ENCODE measurements around the gene TJP1. TPM values are rescaled to one million over a fixed set of nuclear protein-coding genes. Genes with fewer than 3 reads are reported as not detected.
A peak's percentile ranks its signal among the peaks of the same experiment; 100 is the strongest.

Gene TJP1
- total RNA-seq, 1 experiment from 2014 or later = 181 TPM

DNA sequence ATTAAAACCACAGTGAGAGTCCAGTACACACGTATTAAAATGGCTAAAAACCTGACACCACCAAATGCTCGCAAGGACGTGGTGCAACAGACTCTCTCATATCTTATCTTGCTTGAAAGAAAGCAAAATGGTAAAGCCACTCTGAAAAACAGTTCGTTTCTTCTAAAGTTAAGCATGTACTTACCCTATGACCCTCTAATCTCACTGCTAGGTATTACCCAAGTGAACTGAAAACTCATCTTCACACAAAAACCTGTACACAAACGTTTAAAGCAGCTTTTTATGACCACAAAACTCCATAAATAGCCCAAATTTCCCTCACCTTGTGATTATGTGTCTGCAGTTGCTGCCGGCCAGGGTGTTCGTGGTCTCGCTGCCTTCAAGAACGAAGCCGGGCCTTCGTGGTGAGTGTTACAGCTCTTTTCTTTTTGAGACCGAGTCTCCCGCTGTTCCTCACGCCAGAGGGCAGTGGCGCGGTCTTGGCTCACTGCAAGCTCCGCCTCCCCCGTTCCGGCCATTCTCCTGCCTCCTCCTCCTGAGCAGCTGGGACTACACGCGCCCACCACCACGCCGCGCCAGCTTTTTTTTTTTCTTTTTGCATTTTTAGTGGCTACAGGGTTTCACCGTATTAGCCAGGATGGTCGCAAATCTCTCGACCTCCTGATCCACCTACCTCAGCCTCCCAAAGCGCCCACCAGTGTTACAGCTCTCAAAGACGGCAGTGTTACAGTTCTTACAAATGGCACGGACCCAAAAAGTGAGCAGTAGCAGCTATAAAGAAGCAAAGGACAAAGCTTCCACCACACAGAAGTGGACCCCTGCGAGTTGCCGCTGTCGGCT, 165.4 kb downstream of the TJP1 start:
- intact Hi-C loops (cut with micrococcal nuclease; ENCODE audit: unreplicated experiment) = no loop called here
- no peak overlapping the region for H3K27ac Mint-ChIP-seq (ENCODE audit: unreplicated experiment)
- no peaks in the 10 kb centered on the region for H3K36me3 Mint-ChIP-seq (ENCODE audit: insufficient read depth, unreplicated experiment)
- TF ChIP-seq, protein P1, sequence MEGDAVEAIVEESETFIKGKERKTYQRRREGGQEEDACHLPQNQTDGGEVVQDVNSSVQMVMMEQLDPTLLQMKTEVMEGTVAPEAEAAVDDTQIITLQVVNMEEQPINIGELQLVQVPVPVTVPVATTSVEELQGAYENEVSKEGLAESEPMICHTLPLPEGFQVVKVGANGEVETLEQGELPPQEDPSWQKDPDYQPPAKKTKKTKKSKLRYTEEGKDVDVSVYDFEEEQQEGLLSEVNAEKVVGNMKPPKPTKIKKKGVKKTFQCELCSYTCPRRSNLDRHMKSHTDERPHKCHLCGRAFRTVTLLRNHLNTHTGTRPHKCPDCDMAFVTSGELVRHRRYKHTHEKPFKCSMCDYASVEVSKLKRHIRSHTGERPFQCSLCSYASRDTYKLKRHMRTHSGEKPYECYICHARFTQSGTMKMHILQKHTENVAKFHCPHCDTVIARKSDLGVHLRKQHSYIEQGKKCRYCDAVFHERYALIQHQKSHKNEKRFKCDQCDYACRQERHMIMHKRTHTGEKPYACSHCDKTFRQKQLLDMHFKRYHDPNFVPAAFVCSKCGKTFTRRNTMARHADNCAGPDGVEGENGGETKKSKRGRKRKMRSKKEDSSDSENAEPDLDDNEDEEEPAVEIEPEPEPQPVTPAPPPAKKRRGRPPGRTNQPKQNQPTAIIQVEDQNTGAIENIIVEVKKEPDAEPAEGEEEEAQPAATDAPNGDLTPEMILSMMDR (IDR thresholded peaks at IDR 0.05; ENCODE audit: insufficient read depth in 1 of 2, low read depth in 1 of 2, low read length in 1 of 2, severe bottlenecking in 1 of 2, unreplicated experiment in 1 of 2) = peak; percentile 12 to 47
- DNase-seq = peak; percentile 78 to 80
- H3K27me3 ChIP-seq (replicated peaks; ENCODE audit: control insufficient read depth, insufficient read depth, low read length) = no peaks in the 10 kb centered on the region
- H3K4me3 Mint-ChIP-seq (ENCODE audit: unreplicated experiment) = peak overlapping the region; percentile 76
- H3K9me3 Mint-ChIP-seq (ENCODE audit: unreplicated experiment) = no peaks in the 10 kb centered on the region
- no peaks in the 10 kb centered on the region for H3K4me1 Mint-ChIP-seq (ENCODE audit: low read depth, unreplicated experiment)
- H3K9me3 ChIP-seq = peaks cover 15% of the 10 kb centered on the region; the same call in 1 of the 2 replicates
- peaks cover 3% of the 10 kb centered on the region for H3K27me3 Mint-ChIP-seq (ENCODE audit: insufficient read depth, unreplicated experiment)
- BruUV-seq (replicated peaks) = TSS peak; percentile 69
- no peaks in the 10 kb centered on the region for H3K36me3 ChIP-seq (ENCODE audit: control insufficient read depth, insufficient read depth, low read length)
- POLR2A ChIA-PET = no interaction called here
- peak overlapping the region; percentile 38 for H3K4me3 ChIP-seq (ENCODE audit: low read depth, low read length)
- CTCF ChIA-PET = interaction anchor here (0.6 to 1.2 kb wide), 12 partner anchors 12 to 570 kb away, joined by 3 to 12 read pairs (median 3); no protein-coding TSS in a partner anchor
- H3K4me1 ChIP-seq = no peaks in the 10 kb centered on the region

DNA sequence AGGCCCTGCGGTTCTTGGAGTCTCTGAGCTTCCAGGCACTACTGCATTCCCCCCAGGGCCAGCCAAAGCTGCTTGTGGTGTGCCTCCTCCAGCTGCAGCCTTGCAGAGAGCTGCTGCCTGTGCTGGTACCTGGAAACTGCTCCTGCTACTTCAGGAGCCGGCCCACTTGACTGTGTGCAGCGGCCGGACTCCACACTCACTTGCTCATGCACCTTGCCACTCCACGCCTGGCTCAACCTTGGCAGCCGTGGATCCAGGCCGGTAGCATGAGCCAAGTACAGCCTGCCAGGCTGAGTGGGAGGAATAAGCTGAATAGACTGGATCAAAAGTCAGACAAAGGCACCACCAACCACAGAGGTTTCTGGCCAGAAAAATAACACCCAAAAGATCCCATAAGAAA, 169.7 kb downstream of the TJP1 start:
- Histone ChIP-seq H3K9me3 (peaks cover 13% of the 10 kb centered on the region; the same call in 1 of the 2 replicates), H3K36me3 (ENCODE audit: control insufficient read depth, insufficient read depth, low read length) (no peaks in the 10 kb centered on the region; the same call in 1 of the 2 replicates), H3K27me3 (replicated peaks; ENCODE audit: control insufficient read depth, insufficient read depth, low read length) (no peaks in the 10 kb centered on the region), H3K4me3 (ENCODE audit: low read depth, low read length) (no peak overlapping the region), H3K4me1 (no peaks in the 10 kb centered on the region)
- Mint-ChIP-seq H3K9me3 (ENCODE audit: unreplicated experiment) (peaks cover under 1% of the 10 kb centered on the region), H3K4me3 (ENCODE audit: unreplicated experiment) (no peak overlapping the region), H3K27ac (ENCODE audit: unreplicated experiment) (no peak overlapping the region), H3K36me3 (ENCODE audit: insufficient read depth, unreplicated experiment) (no peaks in the 10 kb centered on the region), H3K4me1 (ENCODE audit: low read depth, unreplicated experiment) (no peaks in the 10 kb centered on the region), H3K27me3 (ENCODE audit: insufficient read depth, unreplicated experiment) (peaks cover 3% of the 10 kb centered on the region)
- no TSS peak for BruUV-seq (replicated peaks)
- intact Hi-C loops (cut with micrococcal nuclease; ENCODE audit: unreplicated experiment) = no loop called here
- CTCF ChIA-PET = interaction anchor here (0.6 kb wide), 1 partner anchor 39 kb away, joined by 3 read pairs; no protein-coding TSS in a partner anchor
- TF ChIP-seq, protein P1 (IDR thresholded peaks at IDR 0.05; ENCODE audit: insufficient read depth in 1 of 2, low read depth in 1 of 2, low read length in 1 of 2, severe bottlenecking in 1 of 2, unreplicated experiment in 1 of 2) = no peak
- POLR2A ChIA-PET = no interaction called here
- no peak for DNase-seq

DNA sequence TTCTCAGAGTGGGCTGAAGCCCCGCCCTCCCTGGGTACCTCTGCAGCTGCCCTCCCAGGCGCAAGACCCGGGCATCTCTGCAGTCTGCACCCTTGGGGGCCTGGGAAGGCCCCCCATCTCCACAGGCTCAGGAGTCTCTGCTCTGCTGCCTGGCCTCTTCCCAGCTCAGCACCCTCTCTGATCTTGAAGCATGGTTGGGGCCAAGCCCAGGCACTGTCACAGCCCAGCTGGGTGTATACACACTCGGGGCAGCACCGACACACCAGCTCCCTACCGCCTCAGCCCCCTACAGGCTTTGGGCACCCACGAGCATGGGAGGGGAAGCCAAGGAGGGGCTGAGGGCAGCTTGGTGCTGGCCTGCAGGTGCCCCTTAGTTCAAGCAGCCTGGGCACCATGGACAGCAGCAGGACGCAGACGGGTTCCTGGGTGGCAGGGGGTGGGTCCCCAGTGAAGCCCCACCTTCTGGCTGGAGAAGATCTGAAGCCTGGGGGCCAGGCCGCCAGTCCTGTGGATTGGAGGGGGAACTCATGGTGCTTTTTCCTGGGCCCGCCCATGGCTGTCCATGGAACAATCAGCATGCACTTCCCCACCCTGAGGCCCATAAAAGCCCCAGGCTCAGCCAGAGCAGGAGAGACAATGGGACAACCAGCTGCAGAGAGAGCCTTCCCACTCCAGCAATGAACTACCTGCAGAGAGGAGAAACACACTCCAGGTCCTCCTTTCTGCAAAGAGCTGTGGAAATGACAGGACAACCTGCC, 170.6 kb downstream of the TJP1 start:
- intact Hi-C loops (cut with micrococcal nuclease; ENCODE audit: unreplicated experiment) = no loop called here

More for the DNA sequence above, 170.6 kb downstream of the TJP1 start:
- peaks cover 8% of the 10 kb centered on the region for H3K9me3 Mint-ChIP-seq (ENCODE audit: unreplicated experiment)
- H3K4me3 ChIP-seq (ENCODE audit: low read depth, low read length) = no peak overlapping the region
- H3K4me1 ChIP-seq = no peaks in the 10 kb centered on the region
- no peaks in the 10 kb centered on the region for H3K4me1 Mint-ChIP-seq (ENCODE audit: low read depth, unreplicated experiment)
- no peak for DNase-seq
- TF ChIP-seq, protein P1 (IDR thresholded peaks at IDR 0.05; ENCODE audit: insufficient read depth in 1 of 2, low read depth in 1 of 2, low read length in 1 of 2, severe bottlenecking in 1 of 2, unreplicated experiment in 1 of 2) = no peak
- CTCF ChIA-PET = no interaction called here
- H3K36me3 Mint-ChIP-seq (ENCODE audit: insufficient read depth, unreplicated experiment) = no peaks in the 10 kb centered on the region
- no TSS peak for BruUV-seq (replicated peaks)
- no peaks in the 10 kb centered on the region for H3K27me3 ChIP-seq (replicated peaks; ENCODE audit: control insufficient read depth, insufficient read depth, low read length)
- H3K27me3 Mint-ChIP-seq (ENCODE audit: insufficient read depth, unreplicated experiment) = peaks cover 3% of the 10 kb centered on the region
- POLR2A ChIA-PET = no interaction called here
- H3K9me3 ChIP-seq = peaks cover 12% of the 10 kb centered on the region; the same call in 1 of the 2 replicates
- no peak overlapping the region for H3K27ac Mint-ChIP-seq (ENCODE audit: unreplicated experiment)
- no peaks in the 10 kb centered on the region; the same call in 1 of the 2 replicates for H3K36me3 ChIP-seq (ENCODE audit: control insufficient read depth, insufficient read depth, low read length)
- H3K4me3 Mint-ChIP-seq (ENCODE audit: unreplicated experiment) = no peak overlapping the region
